ENCODE measurements around the gene BCL2.
A peak's percentile ranks its signal among the peaks of the same experiment; 100 is the strongest.

Gene BCL2

DNA sequence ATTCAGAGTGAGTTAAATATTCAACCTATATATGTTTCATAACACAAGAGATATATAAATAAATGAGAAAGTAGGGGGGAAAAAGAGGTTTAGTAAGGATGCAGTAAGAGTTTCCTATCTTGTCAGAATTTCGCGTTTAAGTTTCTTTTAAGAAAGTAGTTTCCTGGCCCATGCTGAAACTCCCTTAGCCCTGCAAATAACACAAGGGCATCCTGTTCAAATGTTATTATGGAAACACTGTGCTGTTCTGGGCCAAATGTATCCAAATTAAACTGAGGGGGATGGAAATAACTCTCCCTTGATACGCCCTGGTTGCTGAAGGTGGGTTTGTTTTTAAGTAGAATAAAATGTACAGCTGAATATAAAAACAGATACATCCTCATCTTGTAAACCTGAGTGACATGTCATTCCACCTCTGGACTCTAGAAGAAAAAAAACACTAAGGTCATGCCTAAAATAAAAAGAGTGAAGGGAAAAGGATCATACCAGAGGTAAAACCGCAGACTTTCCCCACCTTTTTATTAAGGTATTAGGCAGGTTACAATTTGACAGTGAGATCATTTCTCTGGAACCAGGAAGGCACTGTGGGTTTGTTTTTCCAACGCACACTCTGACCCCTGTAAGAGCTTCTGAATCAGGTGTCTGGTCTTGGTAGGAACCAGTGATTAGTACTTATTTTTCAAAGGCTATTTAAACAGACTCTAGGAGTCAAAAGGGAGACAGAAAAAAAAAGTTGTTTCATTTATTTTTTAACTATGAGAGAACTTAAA is 16.7 kb downstream of the BCL2 start:
- no peak for TF ChIP-seq CTCF (IDR thresholded peaks at IDR 0.05; ENCODE audit: extremely low read depth, insufficient read depth, missing control alignments)
- DNase-seq (ENCODE audit: low spot score): no peak
- in situ Hi-C loops (cut with MboI; ENCODE audit: low pct_unique_long_range_greater_than_20kb, low sequenced_read_pairs, unreplicated experiment): no loop called here

GRCh38 chr18:63302220-63302619 is 17.3 kb downstream of the BCL2 start:
- no peak for TF ChIP-seq CTCF (IDR thresholded peaks at IDR 0.05; ENCODE audit: extremely low read depth, insufficient read depth, missing control alignments)
- in situ Hi-C loops (cut with MboI; ENCODE audit: low pct_unique_long_range_greater_than_20kb, low sequenced_read_pairs, unreplicated experiment): no loop called here

DNA sequence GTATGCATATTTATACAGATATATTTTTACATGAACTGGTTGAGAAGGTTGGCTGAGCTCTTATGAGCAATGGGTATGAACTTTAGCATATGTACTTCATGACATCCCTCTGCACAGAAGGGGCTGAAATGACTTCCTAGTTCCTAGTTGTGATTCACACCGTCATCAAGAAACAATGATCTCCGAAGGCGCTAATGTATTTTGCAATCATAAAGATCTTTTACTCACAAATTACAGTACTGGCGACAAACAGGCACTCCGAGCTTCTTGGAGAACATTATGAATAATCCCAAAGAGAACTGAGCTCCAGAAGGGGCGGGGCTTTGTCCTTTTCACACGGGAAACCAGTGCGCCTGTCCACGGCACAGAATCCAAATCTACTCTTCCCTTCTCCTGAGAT is 18.1 kb downstream of the BCL2 start:
- in situ Hi-C loops (cut with MboI; ENCODE audit: low pct_unique_long_range_greater_than_20kb, low sequenced_read_pairs, unreplicated experiment): no loop called here

More at GRCh38 chr18:63302220-63302619, 17.3 kb downstream of the BCL2 start:
- no peak for DNase-seq (ENCODE audit: low spot score)

DNA sequence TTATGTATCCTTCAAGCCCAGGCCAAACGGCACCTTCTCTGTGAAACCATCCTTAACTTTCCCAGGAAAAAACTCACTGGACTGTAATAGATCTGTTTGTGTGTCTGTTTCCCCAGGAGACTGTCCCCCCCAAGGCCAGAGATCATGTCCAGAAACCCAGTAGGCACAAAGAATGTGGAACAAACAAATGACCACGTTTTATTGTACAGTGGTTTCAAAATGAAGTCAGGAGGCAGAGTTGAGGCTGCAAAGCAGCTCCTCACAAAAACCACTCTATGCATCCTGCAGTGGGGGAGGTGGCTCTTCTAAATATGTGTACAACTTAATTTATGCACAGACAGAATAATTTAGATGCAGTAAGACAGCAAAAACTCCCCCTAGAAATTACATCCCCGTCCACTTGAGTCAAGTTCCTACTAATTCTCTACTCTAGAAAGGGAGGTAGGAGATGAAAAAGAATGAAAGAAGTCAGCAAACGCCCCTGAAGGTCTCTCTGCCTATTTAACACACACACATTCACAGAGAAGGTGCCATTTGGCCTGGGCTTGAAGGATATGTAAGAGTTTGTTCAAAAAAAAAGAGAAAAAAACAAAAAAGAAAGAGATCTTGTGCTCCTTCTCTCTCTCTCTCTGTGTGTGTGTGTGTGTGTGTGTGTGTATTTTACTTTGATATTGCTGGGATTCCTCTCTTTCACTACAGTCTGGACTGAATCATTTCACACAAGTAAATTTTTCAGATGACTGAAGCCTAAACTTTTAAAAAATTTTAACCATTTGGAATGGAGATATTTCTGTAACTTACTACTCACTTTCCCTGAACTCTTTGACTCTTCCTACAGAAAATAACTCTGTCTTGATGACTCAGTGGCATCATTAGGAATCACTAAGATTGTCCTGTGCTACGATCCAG is 19.5 kb downstream of the BCL2 start:
- DNase-seq (ENCODE audit: low spot score): peak; percentile 49
- in situ Hi-C loops (cut with MboI; ENCODE audit: low pct_unique_long_range_greater_than_20kb, low sequenced_read_pairs, unreplicated experiment): no loop called here
- no peak for TF ChIP-seq CTCF (IDR thresholded peaks at IDR 0.05; ENCODE audit: extremely low read depth, insufficient read depth, missing control alignments)

More for the DNA sequence above, 18.1 kb downstream of the BCL2 start:
- DNase-seq (ENCODE audit: low spot score): no peak
- TF ChIP-seq CTCF (IDR thresholded peaks at IDR 0.05; ENCODE audit: extremely low read depth, insufficient read depth, missing control alignments): no peak

DNA sequence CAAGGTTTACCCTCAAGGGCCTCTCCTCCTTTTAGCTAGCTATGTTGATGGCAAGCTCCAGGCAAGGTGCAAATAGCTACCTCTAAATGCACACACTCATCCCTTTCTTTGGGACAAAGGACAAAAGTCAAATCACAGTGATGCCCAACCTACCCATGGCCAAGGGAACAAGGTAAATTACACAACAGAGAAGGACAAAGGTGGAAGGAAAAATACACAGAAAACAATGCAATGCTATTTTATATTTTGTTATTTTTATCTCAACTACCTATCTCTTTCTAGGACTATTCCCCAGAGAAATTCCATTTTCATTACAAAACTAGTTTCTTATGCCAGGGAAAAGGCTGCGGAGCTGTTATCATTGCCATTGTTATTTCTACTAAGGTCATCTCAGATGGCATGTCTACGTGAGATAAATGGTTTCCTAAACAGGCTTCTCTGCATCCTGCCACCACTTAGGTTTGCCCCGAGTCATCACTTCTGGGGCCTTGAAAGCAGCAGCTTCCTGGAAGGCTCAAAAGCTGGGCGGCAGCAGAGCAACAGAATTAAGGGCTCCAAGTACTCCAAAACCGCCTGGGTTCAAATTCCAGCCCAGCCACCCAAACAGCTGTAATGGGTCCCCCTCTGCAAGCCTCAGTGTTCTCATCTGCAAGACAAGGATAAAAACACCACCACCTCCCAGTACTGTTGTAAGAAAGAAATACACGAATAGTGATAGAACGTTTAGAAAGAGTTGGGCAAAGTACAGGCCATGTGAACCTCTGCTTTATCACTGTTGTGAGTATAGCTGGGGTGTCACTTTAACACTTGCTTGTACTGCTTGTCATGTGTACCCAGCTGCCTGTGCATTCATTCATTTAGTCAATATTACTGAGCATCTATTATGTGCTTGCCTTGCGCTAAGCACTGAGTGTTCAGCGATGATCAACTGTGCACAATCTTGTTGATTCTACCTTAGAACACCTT is 20.9 kb downstream of the BCL2 start:
- no peak for DNase-seq (ENCODE audit: low spot score)
- TF ChIP-seq CTCF (IDR thresholded peaks at IDR 0.05; ENCODE audit: extremely low read depth, insufficient read depth, missing control alignments): no peak
- in situ Hi-C loops (cut with MboI; ENCODE audit: low pct_unique_long_range_greater_than_20kb, low sequenced_read_pairs, unreplicated experiment): no loop called here

All from GM13977 (cell line).